22Rv1 (cell line): ENCODE measurements around the gene SLC39A11.

Experiments
- H3K27ac ChIP-seq: fragments of 450-650 bp; 2 replicates; pipeline ENCODE4 v1.5.1; 2017
- ZFX ChIP-seq: fragments of 450-650 bp; IDR thresholded peaks from 2 replicates; pipeline ENCODE4 v1.6.1; 2017; ENCODE audit warnings: antibody characterized with exemption, borderline replicate concordance
- TF ChIP-seq, protein P1 (sequence below): fragments of 450-650 bp; IDR thresholded peaks from 2 replicates; pipeline ENCODE4 v1.5.1; 2017; ENCODE audit warnings: mild to moderate bottlenecking

Gene SLC39A11

DNA sequence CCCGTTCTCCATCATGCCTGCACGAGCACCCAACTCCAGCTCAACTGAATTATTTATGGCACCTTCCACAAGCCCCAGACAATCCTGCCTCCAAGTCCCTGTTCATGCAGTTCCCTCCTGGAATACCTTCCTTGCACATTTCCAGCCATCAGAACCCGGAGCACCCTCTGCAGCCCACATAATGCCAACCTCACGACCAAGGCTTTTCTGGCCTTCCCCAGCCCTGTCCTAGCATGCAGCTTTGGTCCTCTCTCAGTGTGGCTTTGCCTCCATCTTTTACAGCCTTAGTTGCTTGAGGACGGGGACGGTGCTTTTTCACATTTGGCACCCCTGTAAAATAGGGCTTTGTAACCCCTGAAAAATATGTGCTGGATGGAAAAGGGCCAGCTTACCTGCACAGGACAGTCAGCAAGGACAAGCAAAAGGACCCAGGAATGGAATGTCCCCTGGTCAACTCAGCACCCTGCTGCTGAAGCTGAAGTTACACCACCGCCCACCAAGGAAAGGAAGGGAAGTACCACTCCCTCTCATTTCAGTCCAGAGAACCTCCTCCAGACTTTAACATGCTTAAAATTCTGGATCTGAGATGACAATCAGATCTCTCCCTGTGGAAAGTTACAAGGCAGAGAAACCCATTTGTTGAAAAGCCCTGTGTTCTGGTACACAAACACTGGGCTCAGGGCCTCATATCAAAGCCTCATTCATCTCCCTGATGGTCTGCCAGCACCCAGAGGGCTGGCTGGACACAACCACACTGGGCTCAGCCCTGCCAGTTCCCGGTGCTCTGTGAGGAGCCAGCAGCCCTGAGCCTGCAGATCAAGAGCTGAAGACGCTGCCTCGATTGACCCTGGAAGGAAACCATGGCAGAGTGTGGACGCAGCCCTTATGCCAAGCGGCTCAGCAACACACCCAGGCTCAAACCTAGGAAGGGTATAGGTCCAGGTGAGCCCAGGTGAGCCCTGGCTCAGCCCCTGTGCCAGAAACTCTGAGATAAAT is 2.9 kb downstream of the SLC39A11 start:
- TF ChIP-seq ZFX, result no peak
- TF ChIP-seq, protein P1, sequence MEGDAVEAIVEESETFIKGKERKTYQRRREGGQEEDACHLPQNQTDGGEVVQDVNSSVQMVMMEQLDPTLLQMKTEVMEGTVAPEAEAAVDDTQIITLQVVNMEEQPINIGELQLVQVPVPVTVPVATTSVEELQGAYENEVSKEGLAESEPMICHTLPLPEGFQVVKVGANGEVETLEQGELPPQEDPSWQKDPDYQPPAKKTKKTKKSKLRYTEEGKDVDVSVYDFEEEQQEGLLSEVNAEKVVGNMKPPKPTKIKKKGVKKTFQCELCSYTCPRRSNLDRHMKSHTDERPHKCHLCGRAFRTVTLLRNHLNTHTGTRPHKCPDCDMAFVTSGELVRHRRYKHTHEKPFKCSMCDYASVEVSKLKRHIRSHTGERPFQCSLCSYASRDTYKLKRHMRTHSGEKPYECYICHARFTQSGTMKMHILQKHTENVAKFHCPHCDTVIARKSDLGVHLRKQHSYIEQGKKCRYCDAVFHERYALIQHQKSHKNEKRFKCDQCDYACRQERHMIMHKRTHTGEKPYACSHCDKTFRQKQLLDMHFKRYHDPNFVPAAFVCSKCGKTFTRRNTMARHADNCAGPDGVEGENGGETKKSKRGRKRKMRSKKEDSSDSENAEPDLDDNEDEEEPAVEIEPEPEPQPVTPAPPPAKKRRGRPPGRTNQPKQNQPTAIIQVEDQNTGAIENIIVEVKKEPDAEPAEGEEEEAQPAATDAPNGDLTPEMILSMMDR, result no peak
- no peak overlapping the region for H3K27ac ChIP-seq

DNA sequence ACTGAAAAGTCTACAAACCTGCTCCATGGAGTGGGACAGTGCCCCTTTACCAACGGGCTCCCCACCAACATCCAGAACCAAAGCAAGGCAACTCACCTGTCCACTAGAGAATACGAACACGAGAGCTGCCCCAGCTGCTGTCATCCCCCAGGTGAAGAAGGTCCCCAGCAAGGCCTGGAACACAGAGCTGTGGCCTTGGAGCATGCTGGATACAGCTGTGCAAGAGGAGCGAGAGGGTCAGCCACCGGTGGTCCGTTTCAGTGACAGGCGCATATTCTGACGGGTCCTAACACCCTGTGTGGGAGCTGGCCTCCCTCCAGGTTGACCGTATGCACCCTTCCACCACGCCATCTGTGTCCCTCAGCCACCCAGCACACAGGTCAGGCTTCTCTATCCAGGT is 3.9 kb downstream of the SLC39A11 start:
- H3K27ac ChIP-seq, result no peak overlapping the region
- TF ChIP-seq ZFX, result no peak
- TF ChIP-seq, protein P1, result no peak

DNA sequence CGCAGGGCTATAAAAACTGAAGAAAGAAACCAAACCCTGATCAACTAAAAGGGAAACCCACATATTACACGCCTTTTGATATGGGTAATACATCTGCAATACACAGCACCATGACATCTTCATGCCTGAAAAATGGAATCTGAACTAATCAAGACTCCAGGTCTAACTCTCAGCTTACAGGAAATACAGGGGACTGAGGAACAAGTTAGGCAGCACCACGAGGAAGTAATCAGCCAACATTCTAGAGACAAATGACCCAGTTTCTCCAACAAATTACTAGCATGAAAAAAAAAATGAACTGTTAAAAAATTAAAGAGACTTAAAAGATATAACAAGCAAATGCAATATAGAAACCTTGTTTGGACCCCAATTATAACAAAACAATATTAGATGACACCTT is 9.1 kb downstream of the SLC39A11 start:
- no peak overlapping the region for H3K27ac ChIP-seq
- TF ChIP-seq, protein P1, result no peak
- TF ChIP-seq ZFX, result no peak

DNA sequence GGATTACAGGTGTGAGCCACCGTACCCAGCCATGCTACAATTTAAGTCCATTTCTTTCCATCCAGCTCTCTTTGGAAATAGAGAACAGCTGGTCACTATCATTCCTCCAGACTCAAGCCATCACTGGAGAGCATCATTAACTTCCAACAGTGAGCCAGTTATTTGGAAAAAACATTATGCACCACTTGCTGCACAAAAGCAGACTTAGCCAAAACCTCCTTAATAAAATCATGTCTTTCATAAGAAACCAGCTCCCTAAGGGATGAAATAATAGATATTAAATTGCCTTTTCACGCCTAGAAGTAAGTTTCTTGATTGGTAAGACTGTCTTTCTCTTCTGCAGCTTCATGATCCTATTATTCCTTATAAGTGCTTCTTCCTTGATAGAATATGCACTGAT is 17.9 kb downstream of the SLC39A11 start:
- no peak for TF ChIP-seq ZFX
- TF ChIP-seq, protein P1, result no peak
- no peak overlapping the region for H3K27ac ChIP-seq

DNA sequence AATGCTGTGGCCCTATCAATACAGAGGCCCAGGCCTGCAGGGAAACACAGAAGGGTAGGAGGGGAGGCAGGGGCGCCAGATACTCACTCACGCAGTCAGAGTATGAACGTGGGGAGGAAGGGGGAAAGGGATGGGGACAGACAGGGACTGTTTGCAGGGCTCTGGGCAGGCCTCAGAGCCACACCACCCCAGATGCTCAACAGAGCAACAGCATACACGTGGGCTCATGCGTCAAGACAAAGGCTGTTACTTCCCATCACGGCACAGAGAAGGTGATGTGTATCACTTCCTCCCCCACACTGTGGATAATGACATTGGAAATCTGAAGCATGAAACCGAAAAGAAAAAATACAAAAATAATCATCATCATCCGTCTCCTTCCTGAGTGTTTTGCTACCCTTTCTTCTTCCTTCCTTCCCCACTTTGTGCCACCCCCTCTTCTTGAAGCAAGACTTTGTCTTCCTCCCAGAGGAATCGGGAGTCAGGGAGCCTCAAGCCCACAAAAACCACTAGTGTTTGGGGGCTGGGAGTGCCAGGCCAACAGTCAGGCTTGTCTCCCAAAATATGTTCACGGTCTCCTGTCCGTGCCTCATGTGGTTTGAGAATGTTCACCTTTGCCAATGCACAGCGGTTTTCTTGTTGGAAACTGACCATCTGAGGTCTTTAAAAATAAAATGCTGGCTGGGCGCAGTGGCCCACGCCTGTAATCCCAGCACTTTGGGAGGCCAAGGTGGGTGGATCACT is 20.1 kb downstream of the SLC39A11 start:
- TF ChIP-seq, protein P1, result no peak
- no peak for TF ChIP-seq ZFX
- no peak overlapping the region for H3K27ac ChIP-seq

DNA sequence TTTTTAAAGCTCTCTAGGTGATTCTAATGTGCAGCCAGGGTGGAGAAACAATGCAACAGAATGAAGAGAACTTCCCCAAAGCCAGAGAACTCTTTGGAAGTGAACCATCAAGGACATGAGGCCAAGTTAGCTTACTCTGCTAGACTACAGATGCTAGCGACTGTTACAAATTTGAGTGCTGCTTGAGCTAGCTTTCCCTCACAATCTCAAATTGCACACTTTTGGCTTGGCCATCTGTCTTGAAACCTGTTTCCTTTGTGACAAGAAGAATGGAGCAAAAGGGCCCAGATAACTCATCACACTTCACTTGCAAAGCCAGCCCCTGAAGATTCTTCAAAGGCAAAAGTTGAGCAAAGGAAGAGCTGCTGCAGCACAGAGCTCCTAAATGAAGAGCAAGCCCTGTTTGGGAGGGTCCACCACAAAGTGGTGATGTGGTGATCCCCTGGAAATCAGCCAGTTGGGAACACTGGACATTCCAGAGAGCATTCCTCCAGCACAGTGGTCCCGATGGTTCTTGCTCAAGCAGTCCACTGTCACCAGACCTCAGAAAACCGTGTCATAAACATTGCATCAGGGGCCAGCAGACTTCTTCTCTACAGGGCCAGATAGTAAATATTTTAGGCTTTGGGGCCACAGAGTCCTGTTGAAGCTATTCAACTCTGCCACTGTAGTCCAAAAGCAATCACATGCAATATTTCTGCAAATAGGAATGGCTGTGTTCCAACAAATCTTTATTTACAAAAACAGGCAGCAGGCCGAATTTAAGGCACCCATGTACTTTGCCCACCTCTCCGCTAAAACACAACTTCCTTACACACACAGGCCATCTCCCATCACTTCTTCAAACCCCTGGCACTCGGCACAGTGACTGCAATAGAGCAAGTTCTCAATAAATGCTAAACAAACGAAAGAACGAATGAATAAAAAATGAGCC is 21.2 kb downstream of the SLC39A11 start:
- no peak overlapping the region for H3K27ac ChIP-seq
- TF ChIP-seq, protein P1, result no peak
- no peak for TF ChIP-seq ZFX
